H1 (cell line): Measurements from ENCODE around the gene PLPP4.

Experiments used
- CHD2 ChIP-seq: IDR thresholded peaks from 2 replicates; pipeline ENCODE4 v1.6.1; 2012; ENCODE audit warnings: low read length, improper control_type of control experiment
- CTCF ChIP-seq, 3 experiments: IDR thresholded peaks; 1 replicate in 2 of 3; 2 replicates in 1 of 3; pipeline versions ENCODE4 v1.5.1 to v1.6.1; 2011; ENCODE audit warnings: low read length in 3 of 3, mild to moderate bottlenecking in 3 of 3, inconsistent platforms in 2 of 3, low read depth in 1 of 3, moderate library complexity in 1 of 3; ENCODE audit not compliant: insufficient read depth in 1 of 3; ENCODE audit errors: control extremely low read depth in 1 of 3
- JUND ChIP-seq: IDR thresholded peaks from 2 replicates; pipeline ENCODE4 v1.6.1; 2011; ENCODE audit warnings: mild to moderate bottlenecking, improper control_type of control experiment, low read length
- KDM4A ChIP-seq: IDR thresholded peaks from one replicate; pipeline ENCODE4 v1.7.1; 2012; ENCODE audit warnings: low read depth, mild to moderate bottlenecking, moderate library complexity, low read length, inconsistent platforms; ENCODE audit not compliant: severe bottlenecking
- POLR2AphosphoS5 ChIP-seq: IDR thresholded peaks from 2 replicates; pipeline ENCODE4 v1.6.1; 2011; ENCODE audit warnings: low read depth, low read length
- TF ChIP-seq, protein P1 (sequence below): IDR thresholded peaks from 2 replicates; pipeline ENCODE4 v1.6.1; 2012; ENCODE audit warnings: inconsistent platforms

GRCh38 chr10:120530699-120531098 is 73.7 kb downstream of the PLPP4 start:
- TF ChIP-seq JUND (no peak), CTCF (IDR thresholded peaks at IDR 0.05; ENCODE audit: control extremely low read depth in 1 of 3, insufficient read depth in 1 of 3, low read depth in 1 of 3, low read length in 3 of 3) (no peak), POLR2AphosphoS5 (no peak), KDM4A (no peak), CHD2 (no peak)
- TF ChIP-seq, protein P1, sequence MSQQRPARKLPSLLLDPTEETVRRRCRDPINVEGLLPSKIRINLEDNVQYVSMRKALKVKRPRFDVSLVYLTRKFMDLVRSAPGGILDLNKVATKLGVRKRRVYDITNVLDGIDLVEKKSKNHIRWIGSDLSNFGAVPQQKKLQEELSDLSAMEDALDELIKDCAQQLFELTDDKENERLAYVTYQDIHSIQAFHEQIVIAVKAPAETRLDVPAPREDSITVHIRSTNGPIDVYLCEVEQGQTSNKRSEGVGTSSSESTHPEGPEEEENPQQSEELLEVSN, result no peak
